CD4-positive, alpha-beta T cell treated with Interleukin-17A for 1 hour (primary cell): Measurements from ENCODE around the gene CRHR1.

Experiments
- DNase-seq: peaks from one replicate; pipeline ENCODE4 v3.0.0-alpha.2; 2020

CRHR1 gene

DNA sequence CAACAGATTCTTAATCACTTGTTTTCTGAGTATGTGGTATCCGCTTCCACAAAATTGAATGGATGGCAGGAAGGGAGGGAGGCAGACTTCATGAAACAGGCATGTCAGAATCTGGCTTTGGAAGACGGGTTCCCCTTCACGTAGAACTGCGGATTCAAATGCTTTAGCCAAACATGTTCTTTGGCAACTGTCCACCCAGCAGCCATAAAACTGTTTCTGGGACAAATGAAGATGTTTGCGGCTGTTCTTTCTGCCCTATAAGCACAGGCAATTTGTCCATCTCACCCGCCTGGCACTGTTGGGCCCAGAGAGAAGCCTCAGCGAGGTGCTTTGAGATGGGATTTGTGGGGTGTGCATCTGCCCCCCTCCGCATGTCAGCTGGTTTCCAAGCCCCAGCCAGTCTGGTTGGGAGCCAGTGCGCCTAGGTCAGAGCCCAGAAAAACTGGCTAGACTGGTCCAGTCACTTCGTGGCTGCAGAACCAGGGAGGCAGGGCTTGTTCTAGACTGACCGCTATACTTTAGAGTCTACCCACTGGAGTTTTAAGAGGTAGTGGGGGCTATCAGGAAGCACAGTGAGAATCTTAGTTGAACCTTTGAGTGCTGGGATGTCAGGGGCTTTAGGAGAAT, 6.3 kb downstream of the CRHR1 start:
- no peak for DNase-seq

DNA sequence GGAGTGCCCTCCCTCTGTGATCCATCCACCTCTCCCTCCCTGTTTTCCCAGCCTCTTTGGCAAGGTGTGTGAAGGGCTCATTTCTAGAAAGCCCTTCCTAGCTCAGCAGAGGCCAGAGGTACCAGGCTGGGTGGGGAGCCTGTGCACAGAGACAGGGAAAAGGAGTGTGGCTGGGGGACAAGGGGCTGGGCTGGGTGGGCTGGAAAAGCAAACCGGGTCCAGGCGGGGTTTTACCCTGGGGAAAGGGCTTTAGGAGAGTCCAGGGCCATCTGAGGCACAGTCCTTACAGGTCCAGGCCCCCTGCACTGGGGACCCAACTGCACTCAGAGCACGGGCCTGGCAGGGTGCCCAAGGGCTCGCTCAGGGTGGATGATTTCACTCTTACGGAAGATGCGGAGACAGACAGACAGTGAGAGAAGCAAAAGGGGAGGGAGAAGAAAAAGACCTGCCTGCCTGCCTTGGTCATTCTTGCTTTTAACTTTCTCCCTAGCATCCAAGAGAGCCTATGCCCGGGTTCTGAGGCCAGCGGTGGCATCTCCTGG, 7.0 kb downstream of the CRHR1 start:
- no peak for DNase-seq

DNA sequence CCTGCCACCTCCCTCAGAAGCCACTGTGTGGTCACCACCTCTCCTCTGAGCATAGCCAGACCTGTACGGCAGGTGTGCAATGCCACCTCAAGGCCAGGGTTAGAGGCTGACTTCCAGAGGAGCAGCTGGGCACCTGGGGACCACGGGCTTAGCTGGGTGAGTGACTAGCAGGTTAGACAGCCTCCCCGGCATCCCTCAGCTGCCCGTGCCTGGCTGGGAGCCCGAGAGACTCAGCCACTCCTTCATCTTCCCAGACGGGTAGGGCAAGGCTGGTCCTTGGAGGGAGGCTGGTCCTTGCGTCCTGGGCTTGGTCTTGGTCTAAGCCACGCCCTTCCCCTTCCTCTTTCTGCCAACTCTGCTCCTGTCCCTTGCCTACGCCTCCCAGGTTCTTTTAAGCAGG, 7.8 kb downstream of the CRHR1 start:
- no peak for DNase-seq

DNA sequence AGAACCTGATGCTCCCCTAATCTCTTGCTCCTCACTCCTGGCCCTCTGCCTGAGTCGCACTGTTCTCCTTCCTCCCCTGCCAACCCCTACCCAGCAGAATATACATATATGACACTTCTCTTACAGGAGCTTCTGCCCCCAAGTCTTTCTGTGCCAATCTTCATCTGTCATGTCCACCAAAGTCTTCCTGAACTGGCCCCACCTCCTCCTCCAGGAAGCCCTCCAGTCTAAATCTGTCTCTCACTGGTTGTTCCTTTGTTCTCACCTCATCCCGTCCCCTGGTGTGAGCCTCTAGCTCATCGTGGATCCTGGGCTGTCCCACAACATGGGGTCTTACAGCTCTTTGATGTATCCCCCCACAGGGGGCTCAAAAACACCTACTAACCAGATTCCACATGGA, 8.3 kb downstream of the CRHR1 start:
- no peak for DNase-seq

GRCh38 chr17:45792995-45793755, 9.1 kb downstream of the CRHR1 start:
- DNase-seq: no peak

DNA sequence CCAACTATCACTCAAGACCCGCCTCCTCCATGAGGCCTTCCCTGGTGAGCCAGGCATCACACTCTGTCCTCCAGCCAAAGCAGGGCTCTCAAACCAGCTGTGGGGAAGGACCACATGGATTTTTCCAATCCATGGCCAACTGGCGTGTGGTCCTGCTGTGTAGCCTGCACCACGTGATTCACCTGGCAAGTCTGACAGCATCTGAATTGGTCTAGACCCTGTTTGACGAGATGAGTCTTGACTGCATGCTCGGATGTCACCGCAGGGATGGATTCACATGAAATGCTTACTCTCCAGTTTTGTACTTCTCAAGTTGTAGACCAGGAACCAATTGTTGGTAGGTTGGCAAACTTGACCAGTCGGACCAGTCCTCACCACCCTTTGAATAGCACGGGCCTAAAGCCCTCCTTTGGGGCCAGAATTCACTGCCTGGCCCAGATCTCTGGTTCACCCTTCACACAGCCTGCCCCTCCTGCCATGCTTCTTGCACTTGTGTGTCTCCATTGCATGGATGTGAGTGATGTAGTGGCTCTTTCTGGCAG, 9.9 kb downstream of the CRHR1 start:
- DNase-seq: no peak

- no peak for DNase-seq
Observed at GRCh38 chr17:45794840-45795239, 10.7 kb downstream of the CRHR1 start.

DNA sequence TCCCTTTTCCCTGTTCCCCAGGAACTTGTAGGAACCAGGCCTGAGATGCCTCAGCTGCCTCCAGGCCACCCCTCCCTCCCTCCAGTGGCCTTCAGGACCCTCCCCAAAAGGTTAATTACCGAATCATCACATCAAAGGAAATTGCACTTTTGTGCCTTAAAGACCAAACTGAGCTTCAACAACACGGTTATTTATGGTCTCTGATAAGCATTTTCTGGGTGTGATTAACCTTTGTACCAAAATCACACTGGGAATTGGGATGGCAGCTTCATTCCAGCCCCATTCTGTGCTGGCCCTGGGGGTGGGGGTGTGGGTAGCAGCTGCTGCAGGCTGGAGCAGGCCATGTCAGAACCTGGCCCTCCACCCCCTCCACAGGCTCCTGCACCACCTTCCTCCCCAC, 16.7 kb downstream of the CRHR1 start:
- DNase-seq: no peak

GRCh38 chr17:45801421-45801820, 17.3 kb downstream of the CRHR1 start:
- DNase-seq: no peak

DNA sequence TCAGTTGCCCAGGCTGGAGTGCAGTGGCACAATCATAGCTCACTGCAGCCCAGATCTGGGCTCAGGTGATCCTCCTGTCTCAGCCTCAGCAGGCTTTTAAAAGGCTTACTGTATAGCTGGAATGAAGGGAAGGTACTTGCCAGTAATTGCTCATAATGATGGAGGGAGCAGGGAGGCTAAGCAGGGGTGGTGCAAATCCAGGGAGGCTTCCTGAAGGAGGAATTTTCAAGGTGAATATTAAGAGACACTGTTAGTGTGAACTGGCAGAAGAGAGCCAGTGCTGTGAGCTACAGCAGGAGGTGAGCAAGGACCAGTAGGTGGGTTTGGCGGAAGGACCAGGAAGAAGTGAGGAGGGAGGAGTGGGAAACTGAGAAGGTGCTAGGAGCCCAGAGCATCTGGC, 24.7 kb downstream of the CRHR1 start:
- DNase-seq: no peak

DNA sequence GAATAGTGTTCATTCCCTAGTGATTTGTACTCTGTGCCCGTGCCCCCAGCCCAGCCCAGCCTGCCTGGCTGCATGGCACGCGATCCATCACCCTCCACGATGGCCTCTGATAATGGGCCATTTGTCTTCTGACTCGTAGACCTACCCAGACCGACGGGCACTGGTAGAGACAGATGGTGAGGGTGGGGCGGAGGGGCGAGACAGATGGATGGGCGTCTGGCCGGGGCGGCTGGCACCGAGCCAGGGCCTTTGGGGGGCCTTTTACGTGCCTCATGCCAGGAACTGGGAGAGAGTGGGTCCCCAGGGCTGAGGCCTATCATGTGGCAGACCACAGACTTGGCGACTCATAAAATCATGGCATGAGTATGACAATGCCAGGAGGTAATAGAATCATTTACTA, 25.4 kb downstream of the CRHR1 start:
- DNase-seq: no peak

GRCh38 chr17:45812102-45812501, 28.0 kb downstream of the CRHR1 start:
- no peak for DNase-seq

DNA sequence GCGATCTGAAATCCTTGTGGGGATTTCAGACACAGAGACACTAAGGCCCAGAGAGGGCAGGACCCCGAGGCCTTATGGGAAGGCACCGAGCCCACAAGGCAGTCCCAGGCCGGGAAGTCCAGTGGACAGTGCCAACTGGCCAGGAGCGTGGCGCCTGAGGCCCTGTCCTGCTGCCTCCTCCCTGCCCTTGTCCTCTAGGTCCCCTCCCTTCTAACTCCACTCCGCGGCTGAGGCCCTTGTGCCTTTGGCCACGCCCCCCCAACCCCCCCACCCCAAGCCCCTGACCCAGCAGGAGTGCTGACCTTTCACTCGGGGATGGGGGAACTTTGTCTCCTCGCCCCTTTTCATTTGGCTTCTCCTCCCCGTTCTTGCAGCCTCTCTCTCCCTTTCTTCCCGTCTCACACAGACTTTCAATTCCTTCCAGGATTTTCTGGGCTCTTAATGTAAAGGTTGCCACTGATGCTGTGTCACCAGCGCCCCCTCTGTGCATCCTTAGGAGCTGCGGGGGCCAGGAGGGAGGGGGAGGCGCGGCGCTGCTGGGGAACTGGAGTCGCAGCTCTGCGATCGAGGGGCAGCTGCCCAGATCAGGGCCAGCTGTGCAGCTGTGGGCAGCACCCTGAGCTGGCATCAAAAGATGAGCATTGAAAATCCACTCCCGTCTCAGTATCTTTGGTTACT, 29.1 kb downstream of the CRHR1 start:
- DNase-seq: no peak

- no peak for DNase-seq
Observed at GRCh38 chr17:45814622-45815606, 30.8 kb downstream of the CRHR1 start.

DNA sequence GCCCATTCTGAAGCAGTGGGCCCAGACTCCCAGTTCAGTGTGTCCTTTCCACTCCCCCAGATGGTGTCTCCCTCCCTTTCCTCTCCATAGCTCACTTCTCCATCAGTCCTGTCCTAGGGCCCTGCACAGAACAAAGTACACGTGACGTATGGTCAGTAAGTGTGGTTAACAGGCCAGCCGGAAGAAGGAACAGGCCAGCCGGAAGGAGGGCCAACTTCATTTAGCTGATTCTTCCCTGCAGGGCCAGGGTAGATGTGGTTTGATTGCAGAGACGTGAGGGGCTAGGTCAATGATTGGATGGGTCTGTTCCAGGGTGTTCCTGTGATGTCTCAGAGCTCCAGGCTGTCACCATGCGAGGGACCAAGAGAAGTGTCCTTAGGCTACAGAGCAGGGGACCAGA, 31.6 kb downstream of the CRHR1 start:
- DNase-seq: no peak

- no peak for DNase-seq
Observed at GRCh38 chr17:45818041-45818440, 33.9 kb downstream of the CRHR1 start.

DNA sequence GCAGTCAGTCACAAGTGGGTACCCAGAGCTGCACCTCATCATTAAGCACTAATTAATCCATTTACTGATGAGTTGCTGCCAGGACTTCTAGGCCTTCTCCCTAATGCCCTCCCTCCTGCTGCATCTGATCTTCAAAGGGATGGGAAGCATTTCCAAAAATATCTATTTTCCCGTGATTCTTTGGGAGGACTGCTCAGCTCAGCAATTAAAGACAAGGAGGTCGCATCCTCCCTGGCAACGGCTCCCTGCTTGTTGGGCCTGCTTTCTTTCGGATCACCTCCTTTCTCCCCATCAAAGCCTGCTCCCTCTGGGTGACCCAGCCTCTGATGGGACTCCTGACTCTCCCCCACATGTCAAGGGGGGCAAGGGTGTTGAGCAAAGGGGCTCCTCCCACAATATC, 34.6 kb downstream of the CRHR1 start:
- no peak for DNase-seq

DNA sequence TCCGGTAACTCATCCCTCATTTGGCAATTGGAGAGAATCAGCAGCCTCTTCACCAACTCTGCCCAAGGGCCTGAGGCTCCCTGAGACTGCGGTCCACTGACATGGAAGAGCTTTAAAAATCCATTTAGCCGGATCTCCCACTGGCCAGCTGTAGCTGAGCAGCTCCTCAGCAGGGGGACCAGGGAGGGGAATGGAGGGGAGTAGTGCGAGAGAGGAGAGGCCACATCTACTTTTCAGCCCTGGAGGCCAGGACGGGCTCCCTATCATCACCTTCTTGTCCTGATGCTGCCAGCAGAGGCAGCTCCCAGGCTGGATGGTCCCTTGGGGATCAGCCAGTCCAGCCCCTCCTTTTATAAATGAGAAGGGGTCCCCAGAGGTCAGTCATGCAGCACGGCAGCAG, 35.5 kb downstream of the CRHR1 start:
- no peak for DNase-seq

- DNase-seq: no peak
Observed at GRCh38 chr17:45820052-45820780, 36.1 kb downstream of the CRHR1 start.

DNA sequence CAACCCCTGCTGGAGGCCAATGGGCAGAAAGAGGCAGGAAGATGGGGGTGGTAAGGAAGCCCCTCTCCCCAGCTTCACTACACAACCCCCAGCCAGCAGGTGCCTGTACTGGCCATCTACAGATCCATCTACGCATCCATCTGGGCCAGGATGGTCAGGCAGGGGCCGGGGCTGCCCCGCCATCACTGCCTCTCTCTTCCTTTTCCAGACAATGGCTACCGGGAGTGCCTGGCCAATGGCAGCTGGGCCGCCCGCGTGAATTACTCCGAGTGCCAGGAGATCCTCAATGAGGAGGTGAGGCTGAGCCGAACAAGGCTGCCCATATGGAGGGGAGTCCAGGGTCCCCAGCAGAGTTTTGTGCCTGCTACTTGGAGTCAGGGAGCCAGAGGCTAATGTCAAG, 37.0 kb downstream of the CRHR1 start:
- no peak for DNase-seq

- peak; percentile 22 for DNase-seq
Observed at GRCh38 chr17:45823598-45823997, 39.5 kb downstream of the CRHR1 start.

- no peak for DNase-seq
Observed at GRCh38 chr17:45824475-45824874, 40.4 kb downstream of the CRHR1 start.
